Stimulated activated CD8-positive, alpha-beta memory T cell treated with anti-CD3 and anti-CD28 coated beads, Interleukin-15, amount 100 ng/mL, for 1 hour (primary cell): ENCODE measurements around the gene STK32C.
"Not testable (repeated sequence)": the region's sequence is repeated elsewhere in the genome, so short reads cannot be mapped to it uniquely, and the experiment has no call there.

ENCODE experiments used
- DNase-seq: peaks from one replicate; pipeline ENCODE4 v3.0.0-alpha.2; 2020; ENCODE audit warnings: low read depth

STK32C gene

DNA sequence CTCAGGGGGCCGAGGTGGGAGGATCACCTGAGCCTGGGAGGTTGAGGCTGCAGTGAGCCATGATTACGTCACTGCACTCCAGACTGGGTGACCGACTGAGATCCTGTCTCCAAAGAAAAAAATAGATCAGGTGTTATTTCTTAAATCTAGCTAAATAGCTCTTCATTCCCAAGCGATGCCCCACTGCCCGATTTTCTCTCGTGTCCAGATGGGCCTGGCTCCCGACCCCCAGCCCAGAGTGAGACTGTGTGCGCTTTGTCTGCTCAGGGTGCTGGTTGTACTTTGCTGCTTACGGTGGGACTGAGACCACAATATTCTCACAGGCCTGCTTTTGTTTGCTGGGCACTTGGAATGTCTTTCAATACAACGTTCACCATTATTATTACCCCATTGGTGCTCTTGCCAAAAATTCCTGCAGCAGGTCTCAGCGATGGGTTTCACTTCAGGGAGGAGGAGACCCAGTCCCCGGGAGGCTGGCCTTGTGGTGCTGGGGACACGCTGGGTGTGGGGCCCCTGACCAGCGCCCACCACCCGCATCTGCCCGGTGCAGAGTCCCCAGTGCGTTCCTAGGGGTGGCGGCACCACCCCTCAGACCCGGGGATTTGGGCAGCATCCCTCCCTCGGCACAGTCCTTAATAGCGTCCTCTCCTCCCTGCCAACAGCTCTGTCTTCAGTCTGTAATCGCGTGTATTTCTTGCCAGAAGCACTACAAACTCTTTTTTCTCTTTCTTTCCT is 141.4 kb downstream of the STK32C start:
- no peak for DNase-seq

DNA sequence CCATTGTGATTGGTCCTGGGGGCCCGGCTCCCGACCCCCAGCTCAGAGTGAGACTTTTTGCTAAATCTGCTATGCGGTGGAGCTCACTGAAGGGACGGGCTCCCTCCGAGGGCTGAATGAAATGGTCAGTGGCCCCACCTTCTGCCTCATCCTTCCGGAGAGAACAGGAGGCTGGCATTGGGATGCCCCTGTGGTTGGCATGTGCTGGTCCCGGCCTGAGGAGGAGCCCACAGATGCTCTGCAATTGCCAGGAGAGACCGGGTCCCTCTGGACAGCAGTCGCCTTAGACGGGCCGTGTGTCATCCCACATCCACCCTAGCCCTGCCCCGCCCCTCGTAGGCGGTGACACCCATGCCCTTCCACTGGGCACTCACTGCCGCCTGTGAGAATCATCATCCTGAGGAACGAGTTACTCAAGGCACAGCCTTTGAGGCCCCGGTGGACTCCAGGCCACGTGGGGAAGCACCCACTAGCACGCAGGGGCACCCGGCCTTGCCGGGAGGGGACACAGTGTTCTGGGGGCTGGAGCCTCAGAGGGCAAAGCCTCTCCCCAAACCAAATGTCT is 142.3 kb downstream of the STK32C start:
- DNase-seq: no peak

DNA sequence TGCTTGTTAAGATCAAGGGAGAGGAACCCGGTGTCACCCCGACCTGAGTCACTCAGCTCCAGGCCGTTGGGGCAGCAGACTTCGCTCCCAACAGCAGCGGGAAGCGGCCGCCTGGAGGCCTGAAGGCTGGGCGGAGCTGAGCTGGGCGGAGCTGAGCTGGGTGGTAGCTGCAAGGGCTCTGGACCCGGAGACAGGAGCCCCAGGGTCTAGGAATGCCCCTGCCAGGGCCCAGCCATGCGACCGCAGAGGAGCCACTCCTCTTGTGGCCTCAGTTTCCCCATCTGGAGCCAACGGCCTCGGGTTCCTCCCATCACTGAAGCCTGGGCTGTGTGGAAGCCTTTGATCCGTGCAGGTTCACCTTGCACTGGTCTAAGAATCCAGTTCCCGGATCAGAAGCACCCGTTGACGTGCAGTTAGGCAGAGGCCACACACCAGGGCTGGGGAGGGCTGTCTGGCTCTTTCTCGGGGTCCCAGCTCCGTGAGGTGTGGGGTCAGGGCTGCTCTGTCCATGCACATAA is 142.9 kb downstream of the STK32C start:
- DNase-seq: no peak

DNA sequence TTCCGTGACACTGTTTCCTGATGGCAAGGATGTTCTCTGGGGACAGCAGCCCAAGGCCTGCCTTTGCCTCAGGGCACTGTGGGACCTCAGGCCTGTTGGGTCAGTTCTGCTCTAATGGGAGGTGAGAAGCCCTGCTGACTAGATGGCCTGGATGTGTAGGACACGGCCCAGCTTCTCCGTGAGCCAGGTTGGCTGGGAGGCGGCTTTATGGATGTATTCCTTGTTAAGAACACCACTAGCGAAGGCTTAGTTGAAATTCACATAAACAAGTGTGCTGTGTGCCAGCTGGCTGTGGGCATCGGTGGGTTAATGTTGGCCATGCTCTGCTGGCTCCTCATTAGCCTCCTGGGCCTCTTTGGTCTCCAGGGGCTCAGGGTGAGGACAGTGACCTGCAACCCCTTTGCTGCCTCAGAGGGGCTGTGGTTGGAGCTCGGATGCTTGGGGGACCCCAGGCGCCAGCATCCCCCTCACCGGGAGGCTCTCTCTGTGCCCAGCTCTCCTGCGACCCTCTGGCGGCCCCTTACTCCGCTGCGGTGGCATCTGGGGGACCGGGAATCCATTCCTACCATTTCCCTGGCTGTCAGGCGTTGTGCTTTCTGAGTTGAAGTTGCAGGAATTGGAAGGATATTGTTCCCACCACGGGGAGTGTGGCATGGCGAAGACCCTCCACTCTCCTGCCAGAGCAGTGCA is 143.8 kb downstream of the STK32C start:
- DNase-seq: no peak

DNA sequence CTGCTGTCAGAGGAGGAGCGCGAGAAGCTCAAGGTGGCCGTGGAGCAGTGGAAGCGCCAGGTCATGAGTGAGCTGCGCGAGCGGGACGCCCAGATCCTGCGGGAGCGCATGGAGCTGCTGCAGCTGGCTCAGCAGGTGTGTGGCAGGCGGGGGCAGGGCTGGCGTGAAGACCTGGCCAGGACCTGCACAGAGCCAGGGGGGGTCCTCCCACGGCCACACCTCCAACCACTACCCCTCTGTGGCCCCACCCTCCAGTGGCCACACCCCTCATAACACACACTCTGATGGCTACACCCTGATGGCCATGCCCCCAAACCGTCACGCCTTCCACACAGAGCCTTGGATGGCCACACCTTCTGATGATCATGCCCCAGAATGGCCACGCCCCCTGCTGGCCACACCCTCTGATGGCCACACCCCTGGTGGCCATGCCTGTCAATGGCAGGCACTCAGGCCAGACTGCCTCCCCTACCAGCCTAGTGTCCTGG is 144.4 kb downstream of the STK32C start:
- DNase-seq: no peak

DNA sequence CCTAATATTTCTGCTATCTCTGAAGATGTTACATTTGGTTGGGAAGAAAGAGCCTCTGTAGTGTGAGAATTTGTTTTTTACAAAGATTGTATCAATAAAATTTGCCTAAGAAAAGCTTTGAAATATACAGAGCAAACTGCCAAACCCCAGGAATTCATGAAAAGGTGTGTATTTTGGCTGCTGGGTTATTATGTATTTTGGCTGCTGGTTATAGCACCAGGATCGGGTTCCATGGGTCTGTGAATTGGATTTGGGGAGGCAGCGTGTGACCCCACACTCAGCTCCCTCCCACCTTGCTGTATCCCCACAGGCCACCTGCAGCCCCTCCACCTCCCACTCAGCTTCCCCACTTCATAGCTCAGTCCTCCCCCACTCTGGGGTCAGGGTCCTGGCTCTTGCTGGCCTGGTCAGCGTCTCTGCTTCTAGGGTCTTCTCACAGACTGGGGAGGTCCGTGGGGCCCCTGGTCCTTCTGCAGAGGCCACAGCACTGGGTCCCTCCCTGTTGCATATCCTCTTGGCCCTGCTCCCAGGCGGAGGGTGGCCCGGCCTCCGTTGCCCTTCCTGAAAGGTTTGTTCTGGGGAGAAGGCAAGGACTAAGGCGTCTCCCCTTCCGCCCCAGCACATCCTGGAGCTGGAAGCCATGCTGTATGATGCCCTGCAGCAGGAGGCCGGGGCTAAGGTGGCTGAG is 145.0 kb downstream of the STK32C start:
- DNase-seq: no peak

DNA sequence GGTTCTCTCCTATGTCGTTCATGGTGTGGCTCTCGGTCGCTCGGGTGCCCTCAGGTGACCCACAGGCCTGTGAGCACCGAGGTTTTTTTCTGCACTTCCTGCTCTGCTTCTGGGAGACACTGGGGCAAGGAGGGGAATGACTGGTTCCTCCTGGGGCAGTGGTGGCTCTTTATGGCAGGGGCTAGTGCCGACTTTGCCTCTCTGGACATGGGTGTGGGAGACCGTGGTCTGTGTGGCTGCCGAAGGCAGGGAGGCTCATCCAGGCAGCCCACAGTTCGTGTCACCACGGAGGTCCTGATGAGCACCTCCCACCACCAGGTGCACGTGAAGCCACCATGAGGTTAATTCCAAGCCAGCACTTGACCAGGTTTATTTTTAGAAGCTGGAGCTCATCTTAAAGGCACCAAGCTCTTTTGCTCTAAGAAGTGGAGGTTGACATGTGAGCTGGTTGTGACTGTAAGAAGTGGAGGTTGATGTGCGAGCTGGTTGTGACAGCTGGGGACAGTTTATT is 145.7 kb downstream of the STK32C start:
- no peak for DNase-seq

DNA sequence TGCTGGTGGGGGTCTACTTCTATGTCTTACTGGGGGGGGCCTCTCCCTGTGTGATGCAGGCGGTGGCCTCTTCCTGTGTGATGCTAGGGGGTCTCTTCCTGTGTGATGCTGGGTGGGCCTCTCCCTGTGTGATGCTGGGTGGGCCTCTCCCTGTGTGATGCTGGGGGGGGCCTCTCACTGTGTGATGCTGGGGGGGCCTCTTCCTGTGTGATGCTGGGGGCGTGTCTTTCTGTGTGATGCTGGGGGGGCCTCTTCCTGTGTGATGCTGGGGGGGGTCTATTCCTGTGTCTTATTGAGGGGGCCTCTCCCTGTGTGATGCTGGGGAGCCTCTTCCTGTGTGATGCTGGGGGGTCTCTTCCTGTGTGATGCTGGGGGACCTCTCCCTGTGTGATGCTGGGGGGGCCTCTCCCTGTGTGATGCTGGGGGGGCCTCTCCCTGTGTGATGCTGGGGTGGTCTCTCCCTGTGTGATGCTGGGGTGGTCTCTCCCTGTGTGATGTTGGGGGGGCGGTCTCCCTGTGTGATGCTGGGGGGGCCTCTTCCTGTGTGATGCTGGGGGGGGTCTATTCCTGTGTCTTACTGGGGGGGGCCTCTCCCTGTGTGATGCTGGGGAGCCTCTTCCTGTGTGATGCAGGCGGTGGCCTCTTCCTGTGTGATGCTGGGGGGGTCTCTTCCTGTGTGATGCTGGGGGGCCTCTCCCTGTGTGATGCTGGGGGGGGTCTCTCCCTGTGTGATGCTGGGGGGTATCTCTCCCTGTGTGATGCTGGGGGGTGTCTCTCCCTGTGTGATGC is 146.7 kb downstream of the STK32C start:
- DNase-seq: not testable (repeated sequence)

DNA sequence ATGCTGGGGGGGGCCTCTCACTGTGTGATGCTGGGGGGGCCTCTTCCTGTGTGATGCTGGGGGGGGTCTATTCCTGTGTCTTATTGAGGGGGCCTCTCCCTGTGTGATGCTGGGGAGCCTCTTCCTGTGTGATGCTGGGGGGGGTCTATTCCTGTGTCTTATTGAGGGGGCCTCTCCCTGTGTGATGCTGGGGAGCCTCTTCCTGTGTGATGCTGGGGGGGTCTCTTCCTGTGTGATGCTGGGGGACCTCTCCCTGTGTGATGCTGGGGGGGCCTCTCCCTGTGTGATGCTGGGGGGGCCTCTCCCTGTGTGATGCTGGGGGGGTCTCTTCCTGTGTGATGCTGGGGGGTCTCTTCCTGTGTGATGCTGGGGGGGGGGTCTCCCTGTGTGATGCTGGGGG is 147.5 kb downstream of the STK32C start:
- not testable (repeated sequence) for DNase-seq

DNA sequence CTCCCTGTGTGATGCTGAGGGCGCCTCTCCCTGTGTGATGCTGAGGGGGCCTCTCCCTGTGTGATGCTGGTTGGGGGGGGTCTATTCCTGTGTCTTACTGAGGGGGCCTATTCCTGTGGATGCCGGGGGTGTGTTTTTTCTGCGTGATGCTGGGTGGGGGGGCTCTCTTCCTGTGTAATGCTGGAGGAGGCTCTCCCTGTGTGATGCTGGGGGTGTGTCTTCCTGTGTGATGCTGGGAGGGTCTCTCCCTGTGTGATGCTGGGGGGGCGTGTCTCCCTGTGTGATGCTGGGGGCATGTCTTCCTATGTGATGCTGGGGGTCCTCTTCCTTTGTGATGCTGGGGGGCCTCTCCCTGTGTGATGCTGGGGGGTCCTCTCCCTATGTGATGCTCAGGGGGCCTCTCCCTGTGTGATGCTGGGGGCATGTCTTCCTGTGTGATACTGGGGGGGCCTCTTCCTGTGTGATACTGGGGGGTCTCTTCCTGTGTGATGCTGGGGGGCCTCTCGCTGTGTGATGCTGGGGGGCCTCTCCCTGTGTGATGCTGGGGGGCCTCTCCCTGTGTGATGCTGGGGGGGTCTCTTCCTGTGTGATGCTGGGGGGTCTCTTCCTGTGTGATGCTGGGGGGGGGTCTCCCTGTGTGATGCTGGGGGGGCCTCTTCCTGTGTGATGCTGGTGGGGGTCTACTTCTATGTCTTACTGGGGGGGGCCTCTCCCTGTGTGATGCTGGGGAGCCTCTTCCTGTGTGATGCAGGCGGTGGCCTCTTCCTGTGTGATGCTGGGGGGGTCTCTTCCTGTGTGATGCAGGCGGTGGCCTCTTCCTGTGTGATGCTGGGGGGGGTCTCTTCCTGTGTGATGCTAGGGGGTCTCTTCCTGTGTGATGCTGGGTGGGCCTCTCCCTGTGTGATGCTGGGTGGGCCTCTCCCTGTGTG is 148.2 kb downstream of the STK32C start:
- not testable (repeated sequence) for DNase-seq

DNA sequence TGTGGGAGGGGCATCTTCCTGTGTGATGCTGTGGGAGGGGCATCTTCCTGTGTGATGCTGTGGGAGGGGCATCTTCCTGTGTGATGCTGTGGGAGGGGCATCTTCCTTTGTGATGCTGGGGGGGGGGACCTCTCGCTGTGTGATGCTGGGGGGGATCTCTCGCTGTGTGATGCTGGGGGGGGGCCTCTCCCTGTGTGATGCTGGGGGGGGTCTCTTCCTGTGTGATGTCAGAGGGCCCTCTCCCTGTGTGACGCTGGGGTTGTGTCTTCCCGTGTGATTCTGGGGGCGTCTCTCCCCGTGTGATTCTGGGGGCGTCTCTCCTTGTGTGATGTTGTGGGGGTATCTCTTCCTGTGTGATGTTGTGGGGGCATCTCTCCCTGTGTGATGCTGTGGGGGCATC is 148.9 kb downstream of the STK32C start:
- DNase-seq: no peak

DNA sequence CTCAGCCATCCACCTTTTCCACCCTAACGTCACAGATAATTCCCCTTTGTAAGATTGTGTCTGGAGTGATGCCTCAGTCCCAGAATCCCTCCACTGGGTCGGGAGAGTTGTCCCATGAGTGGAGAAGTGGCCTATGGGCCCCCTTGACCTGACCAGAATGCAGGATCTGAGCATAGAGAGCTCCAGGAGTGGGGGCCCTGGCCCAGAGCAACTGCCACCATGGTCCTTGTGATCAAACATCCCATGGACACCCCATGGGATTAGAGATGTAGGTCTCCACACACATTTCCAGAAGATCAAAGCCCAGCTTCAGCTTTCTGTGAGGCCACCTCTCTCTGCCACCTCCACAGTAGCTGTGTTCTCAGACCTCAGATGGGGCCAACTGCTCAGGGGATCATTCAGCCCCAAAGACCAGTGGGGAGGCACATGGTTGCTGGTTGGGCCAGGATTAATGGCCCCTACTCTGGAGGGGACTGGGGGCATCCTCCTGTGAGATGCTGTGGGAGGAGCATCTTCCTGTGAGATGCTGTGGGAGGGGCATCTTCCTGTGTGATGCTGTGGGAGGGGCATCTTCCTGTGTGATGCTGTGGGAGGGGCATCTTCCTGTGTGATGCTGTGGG is 149.5 kb downstream of the STK32C start:
- no peak for DNase-seq
